Measurements from ENCODE around the gene TBX6. TPM values are rescaled to one million over a fixed set of nuclear protein-coding genes. Genes with fewer than 3 reads are reported as not detected.

TBX6 gene
- total and polyA plus RNA-seq, 10 of the 15 experiments (the other 5 are each of a cell fraction or from before 2014, with no cell fraction given): 0.08 to 0.90 (median 0.31) TPM; not detected in 2

GRCh38 chr16:30052671-30053372, 38.9 kb downstream of the TBX6 start (continued):
- TF ChIP-seq ZNF687 (IDR thresholded peaks at IDR 0.05) (no peak), CUX1 (IDR thresholded peaks at IDR 0.05; ENCODE audit: insufficient replicate concordance, low read depth, low read length) (no peak), DPF2 (IDR thresholded peaks at IDR 0.05) (peak; percentile 58; the same call in 1 of the 2 replicates), ZBED1 (IDR thresholded peaks at IDR 0.05; ENCODE audit: borderline replicate concordance) (no peak), CBX3 (IDR thresholded peaks at IDR 0.05; ENCODE audit: borderline replicate concordance, low read depth) (no peak), SUPT20H (IDR thresholded peaks at IDR 0.05; ENCODE audit: borderline replicate concordance, control insufficient read depth, low read depth, low read length) (no peak), ZBTB11 (CRISPR knock-in tag; IDR thresholded peaks at IDR 0.05) (no peak), SPI1 (IDR thresholded peaks at IDR 0.05; ENCODE audit: borderline replicate concordance, insufficient read depth, low read depth, low read length) (no peak; the same call in 1 of the 2 replicates), SMAD1 (IDR thresholded peaks at IDR 0.05; ENCODE audit: low read depth, partially characterized antibody) (no peak), TAF1 (IDR thresholded peaks at IDR 0.05; ENCODE audit: borderline replicate concordance, low read depth, low read length) (0 out of 2 replicates have a peak, but pooled peaks have one; percentile 2), ZBTB4 (CRISPR knock-in tag; IDR thresholded peaks at IDR 0.05) (no peak), MEF2A (IDR thresholded peaks at IDR 0.05; ENCODE audit: insufficient read depth, low read depth, low read length) (0 out of 2 replicates have a peak, but pooled peaks have one; percentile 39)

All from GM12878 (cell line).